ENCODE data around the gene DBF4B.
"Not testable (repeated sequence)": the region's sequence is repeated elsewhere in the genome, so short reads cannot be mapped to it uniquely, and the experiment has no call there.

DBF4B gene

GRCh38 chr17:44708401-44709263 lies at the start of gene DBF4B:
TSS of gene DBF4B (plus strand) at chr17:44708665. CDS start at chr17:44708821, 156 bp downstream.
- peak; percentile 86 for FAIRE-seq
- DNase-seq (ENCODE audit: extremely low spot score, insufficient read length, low read depth): peak; percentile 76

GRCh38 chr17:44661835-44662234 lies 46.6 kb upstream of the DBF4B start:
- DNase-seq (ENCODE audit: extremely low spot score, insufficient read length, low read depth) (no peak), FAIRE-seq (no peak)

- DNase-seq (ENCODE audit: extremely low spot score, insufficient read length, low read depth): no peak
- no peak for FAIRE-seq
Observed at GRCh38 chr17:44663095-44663494, 45.4 kb upstream of the DBF4B start.

- DNase-seq (ENCODE audit: extremely low spot score, insufficient read length, low read depth): no peak
- no peak for FAIRE-seq
Observed at GRCh38 chr17:44664867-44665266, 43.6 kb upstream of the DBF4B start.

GRCh38 chr17:44666006-44666405 lies 42.5 kb upstream of the DBF4B start:
- FAIRE-seq (no peak), DNase-seq (ENCODE audit: extremely low spot score, insufficient read length, low read depth) (no peak)

- peak; percentile 64 for FAIRE-seq
Observed at GRCh38 chr17:44672479-44673093, 35.9 kb upstream of the DBF4B start.

GRCh38 chr17:44673893-44674292 lies 34.6 kb upstream of the DBF4B start:
- FAIRE-seq: no peak
- DNase-seq (ENCODE audit: extremely low spot score, insufficient read length, low read depth): no peak

More at GRCh38 chr17:44672479-44673093, 35.9 kb upstream of the DBF4B start:
- no peak for DNase-seq (ENCODE audit: extremely low spot score, insufficient read length, low read depth)

- no peak for FAIRE-seq
Observed at GRCh38 chr17:44677136-44677535, 31.3 kb upstream of the DBF4B start.

GRCh38 chr17:44683303-44683702 lies 25.2 kb upstream of the DBF4B start:
- not testable (repeated sequence) for DNase-seq (ENCODE audit: extremely low spot score, insufficient read length, low read depth); FAIRE-seq

More at GRCh38 chr17:44677136-44677535, 31.3 kb upstream of the DBF4B start:
- no peak for DNase-seq (ENCODE audit: extremely low spot score, insufficient read length, low read depth)

- no peak for FAIRE-seq
- no peak for DNase-seq (ENCODE audit: extremely low spot score, insufficient read length, low read depth)
Observed at GRCh38 chr17:44687756-44688155, 20.7 kb upstream of the DBF4B start.

GRCh38 chr17:44688200-44688599 lies 20.3 kb upstream of the DBF4B start:
- FAIRE-seq: no peak
- no peak for DNase-seq (ENCODE audit: extremely low spot score, insufficient read length, low read depth)

GRCh38 chr17:44688675-44689476 lies 19.6 kb upstream of the DBF4B start:
- no peak for DNase-seq (ENCODE audit: extremely low spot score, insufficient read length, low read depth)

GRCh38 chr17:44689477-44690217 lies 18.8 kb upstream of the DBF4B start, which contains the start of gene CCDC43:
TSS of gene CCDC43 (minus strand) at chr17:44689776. CDS start at chr17:44689753, 23 bp downstream.
- FAIRE-seq: peak; percentile 91
- peak; percentile 84 for DNase-seq (ENCODE audit: extremely low spot score, insufficient read length, low read depth)

More at GRCh38 chr17:44688675-44689476, 19.6 kb upstream of the DBF4B start:
- no peak for FAIRE-seq

GRCh38 chr17:44690746-44691306 lies 17.6 kb upstream of the DBF4B start:
- FAIRE-seq; DNase-seq (ENCODE audit: extremely low spot score, insufficient read length, low read depth): not testable (repeated sequence)

- FAIRE-seq (no peak), DNase-seq (ENCODE audit: extremely low spot score, insufficient read length, low read depth) (no peak)
Observed at GRCh38 chr17:44693609-44694008, 14.9 kb upstream of the DBF4B start.

GRCh38 chr17:44700288-44700687 lies 8.2 kb upstream of the DBF4B start:
- not testable (repeated sequence) for DNase-seq (ENCODE audit: extremely low spot score, insufficient read length, low read depth); FAIRE-seq

GRCh38 chr17:44707755-44708400 lies 587 bp upstream of the DBF4B start:
- DNase-seq (ENCODE audit: extremely low spot score, insufficient read length, low read depth) (no peak), FAIRE-seq (no peak)

- FAIRE-seq: no peak
- no peak for DNase-seq (ENCODE audit: extremely low spot score, insufficient read length, low read depth)
Observed at GRCh38 chr17:44719444-44719843, 11.0 kb downstream of the DBF4B start.

- FAIRE-seq: no peak
Observed at GRCh38 chr17:44722254-44722653, 13.8 kb downstream of the DBF4B start.

More at GRCh38 chr17:44722254-44722653, 13.8 kb downstream of the DBF4B start:
- DNase-seq (ENCODE audit: extremely low spot score, insufficient read length, low read depth): no peak

All from GM18507 (cell line).